Measurements from ENCODE around the gene MCM8. TPM values are rescaled to one million over a fixed set of nuclear protein-coding genes. Genes with fewer than 3 reads are reported as not detected.
A peak's percentile ranks its signal among the peaks of the same experiment; 100 is the strongest.

Gene MCM8
- total and polyA plus RNA-seq, 9 of the 15 experiments (the other 6 are each of a cell fraction or from before 2014, with no cell fraction given) = 4.5 to 43.8 (median 25.4) TPM

DNA sequence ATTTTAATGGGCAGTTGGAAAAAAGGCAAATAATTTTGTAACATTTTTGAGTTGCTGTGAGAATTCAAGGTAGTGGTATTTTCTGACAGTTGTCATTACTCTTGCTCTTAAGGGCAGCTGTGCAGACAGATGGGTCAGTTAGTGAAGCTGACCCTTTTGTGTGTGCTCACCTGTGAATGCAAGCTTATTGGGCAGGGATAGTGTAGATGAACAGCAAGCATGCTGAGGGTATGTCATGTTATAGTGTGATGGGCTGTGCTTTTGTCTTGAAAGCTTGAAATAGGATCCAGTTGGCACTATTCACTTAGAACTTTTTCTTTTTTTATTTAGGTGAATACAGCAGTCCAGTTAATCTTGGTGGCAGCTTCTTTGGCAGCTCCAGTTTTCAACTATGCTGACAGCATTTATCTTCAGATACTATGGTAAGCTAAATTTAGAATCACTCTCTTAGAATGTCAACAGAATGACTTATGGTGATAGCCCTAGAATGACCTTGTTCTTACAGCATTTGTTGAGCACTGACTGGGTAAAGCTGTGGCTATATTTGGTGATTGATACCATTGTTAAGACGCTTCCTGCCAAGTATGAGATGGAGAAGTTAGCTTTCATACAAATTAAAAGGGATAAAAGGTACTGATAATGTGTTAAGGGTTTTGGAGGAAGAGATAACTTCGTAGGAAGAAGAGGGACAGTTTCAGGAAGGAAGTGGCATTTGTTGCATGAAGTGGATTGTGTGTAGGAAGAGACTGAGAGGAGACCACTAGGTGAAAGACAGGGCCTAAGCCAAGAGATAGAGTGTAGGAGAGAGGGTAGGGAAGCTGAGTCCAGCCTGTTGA lies 83.9 kb downstream of the MCM8 start (continued):
- no peak for TF ChIP-seq CREB1 (IDR thresholded peaks at IDR 0.05)
- TF ChIP-seq CREB1 (CRISPR knock-in tag; IDR thresholded peaks at IDR 0.05) = no peak
- TF ChIP-seq SPI1 (IDR thresholded peaks at IDR 0.05; ENCODE audit: borderline replicate concordance, low read depth, low read length) = peak; percentile 57; the same call in 1 of the 2 replicates
- TF ChIP-seq LEF1 (IDR thresholded peaks at IDR 0.05) = peak; percentile 62; the same call in 1 of the 2 replicates
- TF ChIP-seq TEAD4 (IDR thresholded peaks at IDR 0.05; ENCODE audit: low read length) = 0 out of 2 replicates have a peak, but pooled peaks have one; percentile 35
- TF ChIP-seq TEAD4 (CRISPR knock-in tag; IDR thresholded peaks at IDR 0.05; ENCODE audit: borderline replicate concordance) = no peak
- TF ChIP-seq ETV6 (IDR thresholded peaks at IDR 0.05; ENCODE audit: borderline replicate concordance in 1 of 2, low read depth in 2 of 2, low read length in 1 of 2) = peak in 1 of 2 experiments; percentile 76; a peak in 1 of 4 replicates
- no peak for TF ChIP-seq ETV6 (CRISPR knock-in tag; IDR thresholded peaks at IDR 0.05; ENCODE audit: borderline replicate concordance)
- peak; percentile 55; the same call in 1 of the 2 replicates for TF ChIP-seq HDAC2 (IDR thresholded peaks at IDR 0.05)
- peak; percentile 46; the same call in 1 of the 2 replicates for TF ChIP-seq ETV5 (CRISPR knock-in tag; IDR thresholded peaks at IDR 0.05; ENCODE audit: low read depth)
- no peak for TF ChIP-seq HDGF (IDR thresholded peaks at IDR 0.05)
- TF ChIP-seq CCAR2 (IDR thresholded peaks at IDR 0.05; ENCODE audit: low read depth, low read length) = no peak
- TF ChIP-seq TCF3 (CRISPR knock-in tag; IDR thresholded peaks at IDR 0.05) = peak; percentile 63
- TF ChIP-seq ZKSCAN1 (IDR thresholded peaks at IDR 0.05; ENCODE audit: low read depth, low read length) = no peak
- TF ChIP-seq, protein P1, sequence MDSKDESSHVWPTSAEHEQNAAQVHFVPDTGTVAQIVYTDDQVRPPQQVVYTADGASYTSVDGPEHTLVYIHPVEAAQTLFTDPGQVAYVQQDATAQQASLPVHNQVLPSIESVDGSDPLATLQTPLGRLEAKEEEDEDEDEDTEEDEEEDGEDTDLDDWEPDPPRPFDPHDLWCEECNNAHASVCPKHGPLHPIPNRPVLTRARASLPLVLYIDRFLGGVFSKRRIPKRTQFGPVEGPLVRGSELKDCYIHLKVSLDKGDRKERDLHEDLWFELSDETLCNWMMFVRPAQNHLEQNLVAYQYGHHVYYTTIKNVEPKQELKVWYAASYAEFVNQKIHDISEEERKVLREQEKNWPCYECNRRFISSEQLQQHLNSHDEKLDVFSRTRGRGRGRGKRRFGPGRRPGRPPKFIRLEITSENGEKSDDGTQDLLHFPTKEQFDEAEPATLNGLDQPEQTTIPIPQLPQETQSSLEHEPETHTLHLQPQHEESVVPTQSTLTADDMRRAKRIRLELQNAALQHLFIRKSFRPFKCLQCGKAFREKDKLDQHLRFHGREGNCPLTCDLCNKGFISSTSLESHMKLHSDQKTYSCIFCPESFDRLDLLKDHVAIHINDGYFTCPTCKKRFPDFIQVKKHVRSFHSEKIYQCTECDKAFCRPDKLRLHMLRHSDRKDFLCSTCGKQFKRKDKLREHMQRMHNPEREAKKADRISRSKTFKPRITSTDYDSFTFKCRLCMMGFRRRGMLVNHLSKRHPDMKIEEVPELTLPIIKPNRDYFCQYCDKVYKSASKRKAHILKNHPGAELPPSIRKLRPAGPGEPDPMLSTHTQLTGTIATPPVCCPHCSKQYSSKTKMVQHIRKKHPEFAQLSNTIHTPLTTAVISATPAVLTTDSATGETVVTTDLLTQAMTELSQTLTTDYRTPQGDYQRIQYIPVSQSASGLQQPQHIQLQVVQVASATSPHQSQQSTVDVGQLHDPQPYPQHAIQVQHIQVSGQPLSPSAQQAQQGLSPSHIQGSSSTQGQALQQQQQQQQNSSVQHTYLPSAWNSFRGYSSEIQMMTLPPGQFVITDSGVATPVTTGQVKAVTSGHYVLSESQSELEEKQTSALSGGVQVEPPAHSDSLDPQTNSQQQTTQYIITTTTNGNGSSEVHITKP (IDR thresholded peaks at IDR 0.05; ENCODE audit: partially characterized antibody) = peak; percentile 34
- TF ChIP-seq ETV1 (tag; conservative IDR thresholded peaks at IDR 0.05; ENCODE audit: low read depth) = peak; percentile 65
- no peak for TF ChIP-seq ZNF445 (CRISPR knock-in tag; IDR thresholded peaks at IDR 0.05; ENCODE audit: low read depth)
- TF ChIP-seq, protein P2, sequence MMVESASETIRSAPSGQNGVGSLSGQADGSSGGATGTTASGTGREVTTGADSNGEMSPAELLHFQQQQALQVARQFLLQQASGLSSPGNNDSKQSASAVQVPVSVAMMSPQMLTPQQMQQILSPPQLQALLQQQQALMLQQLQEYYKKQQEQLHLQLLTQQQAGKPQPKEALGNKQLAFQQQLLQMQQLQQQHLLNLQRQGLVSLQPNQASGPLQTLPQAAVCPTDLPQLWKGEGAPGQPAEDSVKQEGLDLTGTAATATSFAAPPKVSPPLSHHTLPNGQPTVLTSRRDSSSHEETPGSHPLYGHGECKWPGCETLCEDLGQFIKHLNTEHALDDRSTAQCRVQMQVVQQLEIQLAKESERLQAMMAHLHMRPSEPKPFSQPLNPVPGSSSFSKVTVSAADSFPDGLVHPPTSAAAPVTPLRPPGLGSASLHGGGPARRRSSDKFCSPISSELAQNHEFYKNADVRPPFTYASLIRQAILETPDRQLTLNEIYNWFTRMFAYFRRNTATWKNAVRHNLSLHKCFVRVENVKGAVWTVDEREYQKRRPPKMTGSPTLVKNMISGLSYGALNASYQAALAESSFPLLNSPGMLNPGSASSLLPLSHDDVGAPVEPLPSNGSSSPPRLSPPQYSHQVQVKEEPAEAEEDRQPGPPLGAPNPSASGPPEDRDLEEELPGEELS (CRISPR knock-in tag; IDR thresholded peaks at IDR 0.05; ENCODE audit: borderline replicate concordance) = no peak
- TF ChIP-seq HDAC3 (IDR thresholded peaks at IDR 0.05; ENCODE audit: borderline replicate concordance, partially characterized antibody) = peak; percentile 74
- peak; percentile 59; the same call in 1 of the 2 replicates for TF ChIP-seq BACH1 (tag; IDR thresholded peaks at IDR 0.05)
- TF ChIP-seq, protein P3, sequence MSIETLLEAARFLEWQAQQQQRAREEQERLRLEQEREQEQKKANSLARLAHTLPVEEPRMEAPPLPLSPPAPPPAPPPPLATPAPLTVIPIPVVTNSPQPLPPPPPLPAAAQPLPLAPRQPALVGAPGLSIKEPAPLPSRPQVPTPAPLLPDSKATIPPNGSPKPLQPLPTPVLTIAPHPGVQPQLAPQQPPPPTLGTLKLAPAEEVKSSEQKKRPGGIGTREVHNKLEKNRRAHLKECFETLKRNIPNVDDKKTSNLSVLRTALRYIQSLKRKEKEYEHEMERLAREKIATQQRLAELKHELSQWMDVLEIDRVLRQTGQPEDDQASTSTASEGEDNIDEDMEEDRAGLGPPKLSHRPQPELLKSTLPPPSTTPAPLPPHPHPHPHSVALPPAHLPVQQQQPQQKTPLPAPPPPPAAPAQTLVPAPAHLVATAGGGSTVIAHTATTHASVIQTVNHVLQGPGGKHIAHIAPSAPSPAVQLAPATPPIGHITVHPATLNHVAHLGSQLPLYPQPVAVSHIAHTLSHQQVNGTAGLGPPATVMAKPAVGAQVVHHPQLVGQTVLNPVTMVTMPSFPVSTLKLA (conservative IDR thresholded peaks at IDR 0.05) = 0 out of 4 replicates have a peak, but pooled peaks of 1 of the 2 experiments have one; percentile 19
